GM19025 (cell line): ENCODE results near the gene NUP62CL.

Experiments
- ATAC-seq: cut with Tn5 transposase; IDR thresholded peaks from one replicate; pipeline ENCODE4 v1.9.1; 2021; ENCODE audit warnings: mild to moderate bottlenecking, low read depth, moderate library complexity; ENCODE audit not compliant: unreplicated experiment

The NUP62CL gene

DNA sequence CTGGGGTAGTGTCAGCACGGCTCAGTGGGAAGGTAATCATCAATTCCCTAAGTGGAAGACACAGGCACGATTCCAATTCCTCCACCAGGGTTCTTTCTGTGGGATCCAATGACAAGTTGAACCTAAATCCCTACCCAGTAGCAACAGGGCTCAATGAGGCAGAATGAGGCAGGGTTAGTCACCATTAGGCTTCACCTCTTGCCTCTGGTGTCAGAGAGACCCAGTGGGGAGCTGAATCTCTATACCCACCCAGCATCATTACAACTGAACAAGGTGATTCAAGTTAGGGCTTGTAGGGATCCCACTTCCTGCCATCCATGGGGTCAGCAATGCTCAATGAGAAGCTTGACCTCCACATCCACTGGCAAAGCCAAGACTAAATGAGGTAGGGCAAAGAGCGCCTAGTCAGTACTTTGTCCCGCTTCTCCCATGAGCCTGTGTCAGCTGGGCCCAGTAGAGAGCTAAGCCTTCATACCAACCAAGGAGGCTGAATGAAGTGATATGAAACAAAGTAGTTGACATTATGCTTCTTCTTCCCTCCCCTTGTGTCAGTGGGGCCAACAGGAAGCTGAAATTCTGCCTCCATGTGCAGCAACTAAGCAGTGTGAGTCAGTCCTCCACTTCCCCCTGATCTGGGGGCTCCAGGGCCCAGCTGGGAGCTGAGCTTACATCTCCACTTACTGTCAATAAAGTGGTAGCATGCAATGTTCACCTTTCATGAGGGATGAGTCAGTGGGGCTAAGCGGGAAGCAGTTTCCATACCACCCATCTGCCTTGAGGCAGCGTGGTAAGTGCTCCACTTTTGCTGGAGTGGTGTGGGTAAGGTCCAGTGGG is 51.2 kb downstream of the NUP62CL start:
- no peak for ATAC-seq

GRCh38 chrX:107153005-107153404 is 53.2 kb downstream of the NUP62CL start:
- ATAC-seq = no peak

- no peak for ATAC-seq
Observed at GRCh38 chrX:107146670-107147069, 59.6 kb downstream of the NUP62CL start.

- no peak for ATAC-seq
Observed at GRCh38 chrX:107135965-107136307, 70.3 kb downstream of the NUP62CL start.

GRCh38 chrX:107135049-107135964 is 70.9 kb downstream of the NUP62CL start:
- ATAC-seq = peak; percentile 69

- ATAC-seq = no peak
Observed at GRCh38 chrX:107123750-107124149, 82.5 kb downstream of the NUP62CL start.

- ATAC-seq = no peak
Observed at GRCh38 chrX:107119283-107119682, 87.0 kb downstream of the NUP62CL start.

DNA sequence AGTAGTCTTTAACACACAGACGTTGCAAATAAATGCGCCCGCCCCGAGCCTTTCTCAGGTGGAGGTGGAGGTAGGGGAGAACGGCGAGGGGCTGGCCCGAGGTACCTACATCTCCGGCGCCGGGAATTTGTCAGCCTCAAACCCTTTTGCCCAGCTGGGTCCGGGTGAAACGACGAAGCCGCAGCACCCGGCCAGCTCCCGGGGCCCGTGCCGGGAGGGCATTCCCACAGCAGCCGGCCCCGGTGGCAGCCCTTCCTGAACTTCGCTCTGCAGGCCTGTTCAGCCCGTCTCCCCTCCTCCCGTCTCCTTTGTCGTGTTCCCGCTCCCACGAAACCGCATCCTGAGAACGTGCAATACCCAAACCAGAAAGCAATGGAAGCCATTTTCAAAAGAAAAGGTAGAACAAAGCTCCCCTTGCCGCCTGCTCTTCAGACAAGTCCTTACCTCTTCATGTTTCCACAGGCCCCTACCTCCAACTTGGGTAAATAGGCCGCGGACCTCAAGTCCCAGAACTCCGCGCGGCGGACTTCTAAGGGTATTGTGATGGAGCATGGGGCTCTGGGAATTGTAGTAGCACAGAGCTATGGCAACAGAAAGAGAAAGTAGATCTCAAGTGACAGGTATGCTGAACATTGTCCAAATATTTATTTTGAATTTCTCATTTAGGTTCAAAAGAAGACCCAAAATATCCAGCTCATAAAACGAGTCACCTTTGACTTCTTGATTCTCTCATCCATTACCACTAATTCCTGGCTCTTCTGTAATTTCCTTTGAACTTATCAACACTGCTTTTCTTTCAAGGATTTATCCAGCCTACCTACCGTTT is 87.7 kb downstream of the NUP62CL start, which contains the start of gene RBM41:
Gene RBM41 (minus strand): TSS at position 501 of the 826 bp plus-strand sequence. CDS start 49 bp downstream, at position 452.
- peak; percentile 100 for ATAC-seq

- no peak for ATAC-seq
Observed at GRCh38 chrX:107117993-107118321, 88.3 kb downstream of the NUP62CL start.

GRCh38 chrX:107107459-107107858 is 98.8 kb downstream of the NUP62CL start:
- ATAC-seq = no peak

- ATAC-seq = no peak
Observed at GRCh38 chrX:107102980-107103379, 103.3 kb downstream of the NUP62CL start.

DNA sequence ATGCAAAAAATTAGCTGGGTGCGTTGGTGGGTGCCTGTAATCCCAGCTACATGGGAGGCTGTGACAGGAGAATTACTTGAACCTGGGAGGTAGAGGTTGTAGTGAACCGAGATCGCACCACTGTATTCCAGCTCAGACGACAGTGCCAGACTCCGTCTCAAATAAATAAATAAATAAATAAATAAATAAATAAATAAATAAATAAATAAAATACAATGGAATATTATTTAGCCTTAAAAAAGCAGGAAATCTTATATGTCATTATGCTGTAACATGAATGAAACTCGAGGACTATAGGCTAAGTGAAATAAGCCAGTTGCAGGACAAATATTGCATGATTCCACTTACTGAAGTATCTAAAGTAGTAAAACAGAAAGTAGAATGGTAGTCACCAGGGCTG is 130.1 kb downstream of the NUP62CL start:
- no peak for ATAC-seq
